B cell (primary cell): Measurements from ENCODE around the gene SIL1. TPM values are rescaled to one million over a fixed set of nuclear protein-coding genes. Genes with fewer than 3 reads are reported as not detected.

ENCODE experiments used
- ATAC-seq: fragments of 200-7000 bp; cut with Tn5 transposase; one replicate; pipeline ENCODE4 v1.10.0; 2021; ENCODE audit warnings: low read depth, mild to moderate bottlenecking, moderate number of reproducible peaks, moderate library complexity
- CTCF ChIA-PET: fragments of 350-600 bp; sonication (Branson Sonifier 250); formaldehyde crosslinking; loops from one replicate; lab custom pipeline; 2021; ENCODE audit warnings: antibody characterized with exemption, inconsistent platforms; lab: Charles Lee
- POLR2A ChIA-PET: fragments of 350-600 bp; sonication (Branson Sonifier 250); formaldehyde crosslinking; loops from one replicate; lab custom pipeline; 2021; ENCODE audit warnings: antibody characterized with exemption; lab: Charles Lee
- DNase-seq: peaks from one replicate; pipeline ENCODE4 v3.0.0; 2013
- H2AFZ ChIP-seq: 2 replicates; pipeline ENCODE4 v1.6.1; 2012; ENCODE audit warnings: mild to moderate bottlenecking, low read depth, low read length; ENCODE audit not compliant: insufficient read depth, poor library complexity, severe bottlenecking
- H3K27ac ChIP-seq, 2 donors: 1 replicate in 1 of 2; 2 replicates in 1 of 2; pipeline ENCODE4 v1.5.1; 2012 to 2013; ENCODE audit warnings: low read length in 2 of 2, mild to moderate bottlenecking in 2 of 2, moderate library complexity in 1 of 2
- H3K27me3 ChIP-seq, 4 experiments: fragments of 200-600 bp in 1 of 4; sonication (generic) in 1 of 4; replicated peaks in 1 of 4; 1 replicate in 2 of 4; 2 replicates in 2 of 4; pipeline versions ENCODE4 v1.6.1 to v1.7.0; 2013 to 2016; ENCODE audit warnings: low read length in 3 of 4, mild to moderate bottlenecking in 2 of 4, mixed read lengths in 1 of 4, moderate library complexity in 1 of 4; ENCODE audit not compliant: insufficient read depth in 4 of 4, control insufficient read depth in 3 of 4; ENCODE audit errors: control extremely low read depth in 1 of 4
- H3K36me3 ChIP-seq, 2 experiments: replicated peaks in 1 of 2; 1 replicate in 1 of 2; 2 replicates in 1 of 2; pipeline versions ENCODE4 v1.6.1 to v1.7.1; 2013; ENCODE audit warnings: low read length in 1 of 2; ENCODE audit not compliant: insufficient read depth in 2 of 2, control insufficient read depth in 1 of 2; ENCODE audit errors: control extremely low read depth in 1 of 2, extremely low read depth in 1 of 2
- H3K4me1 ChIP-seq, 2 donors: fragments of 200-600 bp in 1 of 2; sonication (generic) in 1 of 2; 1 replicate in 1 of 2; 2 replicates in 1 of 2; pipeline versions ENCODE4 v1.5.1 to v1.6.1; 2013 to 2017; ENCODE audit warnings: low read length in 2 of 2; ENCODE audit not compliant: control insufficient read depth in 2 of 2, insufficient read depth in 2 of 2
- H3K4me2 ChIP-seq: replicated peaks from 2 replicates; pipeline ENCODE3; 2012; ENCODE audit warnings: mild to moderate bottlenecking, low read depth, low read length; ENCODE audit not compliant: poor library complexity, severe bottlenecking
- H3K4me3 ChIP-seq, 5 experiments: fragments of 200-600 bp in 1 of 5; sonication (generic) in 1 of 5; 1 replicate in 3 of 5; 2 replicates in 2 of 5; pipeline versions ENCODE4 v1.5.1 to v1.7.0; 2011 to 2016; ENCODE audit warnings: low read length in 4 of 5, mild to moderate bottlenecking in 4 of 5, low read depth in 2 of 5, control low read depth in 1 of 5, moderate library complexity in 1 of 5; ENCODE audit not compliant: insufficient read depth in 1 of 5; ENCODE audit errors: control extremely low read depth in 1 of 5, extremely low read depth in 1 of 5
- H3K79me2 ChIP-seq: fragments of 200-600 bp; sonication (generic); one replicate; pipeline ENCODE4 v1.6.0; 2016; ENCODE audit warnings: low read length; ENCODE audit not compliant: control insufficient read depth, insufficient read depth
- H3K9ac ChIP-seq: fragments of 200-600 bp; sonication (generic); 2 replicates; pipeline ENCODE4 v1.6.1; 2017; ENCODE audit warnings: mild to moderate bottlenecking, low read length, moderate library complexity
- H3K9me3 ChIP-seq, 3 donors: one replicate each; pipeline versions ENCODE4 v1.6.1 to v1.7.1; 2013; ENCODE audit warnings: low read length in 2 of 3; ENCODE audit not compliant: control insufficient read depth in 2 of 3, insufficient read depth in 1 of 3; ENCODE audit errors: control extremely low read depth in 1 of 3
- H4K20me1 ChIP-seq: 2 replicates; pipeline ENCODE4 v1.6.0; 2012; ENCODE audit warnings: mild to moderate bottlenecking, low read length; ENCODE audit not compliant: insufficient read depth, control insufficient read depth, poor library complexity, severe bottlenecking
- H3K27ac Mint-ChIP-seq: one replicate; pipeline ENCODE4 v1.8.0; 2021; ENCODE audit warnings: mixed read lengths
- H3K27me3 Mint-ChIP-seq: one replicate; pipeline ENCODE4 v1.8.0; 2021; ENCODE audit warnings: mixed read lengths
- H3K4me1 Mint-ChIP-seq: one replicate; pipeline ENCODE4 v1.8.0; 2021; ENCODE audit warnings: mixed read lengths
- H3K4me3 Mint-ChIP-seq: one replicate; pipeline ENCODE4 v1.8.0; 2021; ENCODE audit warnings: mixed read lengths
- H3K9me3 Mint-ChIP-seq: one replicate; pipeline ENCODE4 v1.8.0; 2022; ENCODE audit warnings: mixed read lengths; ENCODE audit not compliant: insufficient read depth
- CTCF ChIP-seq: fragments of 200-600 bp; IDR thresholded peaks from one replicate; pipeline ENCODE4 v1.8.0; 2022; ENCODE audit warnings: antibody characterized with exemption, mild to moderate bottlenecking
- EZH2 ChIP-seq: IDR thresholded peaks from 2 replicates; pipeline ENCODE4 v1.6.1; 2012; ENCODE audit warnings: borderline replicate concordance, low read depth, mild to moderate bottlenecking, moderate library complexity, low read length; ENCODE audit not compliant: insufficient read depth, poor library complexity, severe bottlenecking
- WGBS: methylation state at CpG from one replicate; pipeline ENCODE4 v1.1.5; 2013; ENCODE audit warnings: missing lambda C conversion rate; ENCODE audit not compliant: insufficient coverage; 5-methylcytosine and 5-hydroxymethylcytosine counted together
- intact Hi-C: fragments of 100-400 bp; cut with micrococcal nuclease; formaldehyde crosslinking; loops from one replicate; pipeline ENCODE4 v1.10.0; 2022
- polyA plus RNA-seq: library from polyadenylated mRNA; depleted of rRNA; stranded (reverse); fragments of >200 nt; gene quantifications from 2 replicates; pipeline ENCODE4 v1.2.3, GENCODE V29; 2012
- total RNA-seq, 2 donors: library from RNA; stranded (reverse); fragments of 120-200 nt in 1 of 2; gene quantifications; 1 replicate in 1 of 2; 2 replicates in 1 of 2; pipeline versions ENCODE4 v1.2.3 to v1.2.4, GENCODE V29; 2013 to 2022

SIL1 gene
- total and polyA plus RNA-seq, 2 donors (not counting 1 experiment from before 2014, with no cell fraction given) = 16.9 to 19.8 TPM

GRCh38 chr5:139068494-139069151, 129.5 kb downstream of the SIL1 start:
- TF ChIP-seq EZH2 = no peak
- TF ChIP-seq CTCF = no peak
- no peaks in the 10 kb centered on the region for H3K9me3 ChIP-seq
- ChIA-PET CTCF (no interaction called here), POLR2A (no interaction called here)
- no peaks in the 10 kb centered on the region for H4K20me1 ChIP-seq
- H3K9ac ChIP-seq = no peak overlapping the region
- no peak overlapping the region for H3K4me2 ChIP-seq
- H3K4me3 ChIP-seq = no peak overlapping the region
- H3K79me2 ChIP-seq = no peaks in the 10 kb centered on the region
- H3K27me3 ChIP-seq = no peaks in the 10 kb centered on the region
- ATAC-seq = no peak
- H3K4me1 ChIP-seq = peaks cover 4% of the 10 kb centered on the region in 2 donors
- no peak overlapping the region for H3K27ac ChIP-seq
- no peak overlapping the region for H3K4me3 Mint-ChIP-seq
- H3K27ac Mint-ChIP-seq = no peak overlapping the region
- peaks cover 10% of the 10 kb centered on the region for H3K4me1 Mint-ChIP-seq
- H3K27me3 Mint-ChIP-seq = no peaks in the 10 kb centered on the region
- DNase-seq = no peak
- no peaks in the 10 kb centered on the region for H3K9me3 Mint-ChIP-seq
- no peak overlapping the region for H2AFZ ChIP-seq
- WGBS = no CpG with 5 or more reads among the region's 1 CpG
- intact Hi-C loops = no loop called here
- H3K36me3 ChIP-seq = no peaks in the 10 kb centered on the region

GRCh38 chr5:139068060-139068459, 130.1 kb downstream of the SIL1 start:
- Mint-ChIP-seq H3K27ac (no peak overlapping the region), H3K9me3 (no peaks in the 10 kb centered on the region), H3K27me3 (no peaks in the 10 kb centered on the region), H3K4me3 (no peak overlapping the region), H3K4me1 (peaks cover 10% of the 10 kb centered on the region)
- ATAC-seq = no peak
- ChIA-PET CTCF (no interaction called here), POLR2A (no interaction called here)
- Histone ChIP-seq H3K9me3 (no peaks in the 10 kb centered on the region), H3K36me3 (no peaks in the 10 kb centered on the region), H3K4me3 (no peak overlapping the region), H3K27me3 (no peaks in the 10 kb centered on the region), H2AFZ (no peak overlapping the region), H3K27ac (no peak overlapping the region), H3K79me2 (no peaks in the 10 kb centered on the region), H3K4me2 (no peak overlapping the region), H3K9ac (no peak overlapping the region), H3K4me1 (peaks cover 4% of the 10 kb centered on the region in 2 donors), H4K20me1 (no peaks in the 10 kb centered on the region)
- TF ChIP-seq EZH2 (no peak), CTCF (no peak)
- no CpG with 5 or more reads among the region's 2 CpGs for WGBS
- intact Hi-C loops = no loop called here
- DNase-seq = no peak
